ENCODE data around the gene RUNX3. TPM values are rescaled to one million over a fixed set of nuclear protein-coding genes. Genes with fewer than 3 reads are reported as not detected.

Gene RUNX3
- total and polyA plus RNA-seq, 9 donors: 0.23 to 1.9 (median 0.83) TPM

- Histone ChIP-seq H3K9me3 (no peaks in the 10 kb centered on the region), H3K4me3 (no peak overlapping the region), H3K36me3 (no peaks in the 10 kb centered on the region), H3K27ac (no peak overlapping the region), H3K27me3 (no peaks in the 10 kb centered on the region), H3K4me1 (ENCODE audit: insufficient read depth) (no peaks in the 10 kb centered on the region)
- intact Hi-C loops (cut with DNase I): no loop called here
- WGBS, 3 donors: 16 to 25% (median 18%) methylated on average over 15 of the region's 15 CpGs
- TF ChIP-seq POLR2A (IDR thresholded peaks at IDR 0.05): no peak
- TF ChIP-seq CTCF (IDR thresholded peaks at IDR 0.05): no peak
- no peak for TF ChIP-seq EP300 (IDR thresholded peaks at IDR 0.05)
- DNase-seq: no peak
Observed at GRCh38 chr1:24927988-24928688, 1.9 kb downstream of the RUNX3 start.

GRCh38 chr1:24927473-24927872 lies 2.6 kb downstream of the RUNX3 start:
- Histone ChIP-seq H3K27me3 (no peaks in the 10 kb centered on the region), H3K9me3 (no peaks in the 10 kb centered on the region), H3K4me3 (no peak overlapping the region), H3K4me1 (ENCODE audit: insufficient read depth) (no peaks in the 10 kb centered on the region), H3K36me3 (no peaks in the 10 kb centered on the region), H3K27ac (no peak overlapping the region)
- DNase-seq: no peak
- intact Hi-C loops (cut with DNase I): no loop called here
- 30 to 42% (median 38%) methylated on average over 17 of the region's 17 CpGs for WGBS, 3 donors
- TF ChIP-seq CTCF (IDR thresholded peaks at IDR 0.05) (no peak), EP300 (IDR thresholded peaks at IDR 0.05) (no peak), POLR2A (IDR thresholded peaks at IDR 0.05) (no peak)

- no peak overlapping the region for H3K27ac ChIP-seq
- no peak for DNase-seq
- no peaks in the 10 kb centered on the region for H3K36me3 ChIP-seq
- no peaks in the 10 kb centered on the region for H3K9me3 ChIP-seq
- intact Hi-C loops (cut with DNase I): no loop called here
- 16 to 26% (median 22%) methylated on average over 15 of the region's 15 CpGs for WGBS, 3 donors
- no peaks in the 10 kb centered on the region for H3K27me3 ChIP-seq
- H3K4me1 ChIP-seq (ENCODE audit: insufficient read depth): no peaks in the 10 kb centered on the region
- no peak overlapping the region for H3K4me3 ChIP-seq
- TF ChIP-seq CTCF (IDR thresholded peaks at IDR 0.05): no peak
- no peak for TF ChIP-seq POLR2A (IDR thresholded peaks at IDR 0.05)
- no peak for TF ChIP-seq EP300 (IDR thresholded peaks at IDR 0.05)
Observed at GRCh38 chr1:24926563-24927249, 3.4 kb downstream of the RUNX3 start.

GRCh38 chr1:24925963-24926362 lies 4.1 kb downstream of the RUNX3 start:
- Histone ChIP-seq H3K9me3 (no peaks in the 10 kb centered on the region), H3K27me3 (no peaks in the 10 kb centered on the region), H3K4me3 (no peak overlapping the region), H3K27ac (no peak overlapping the region), H3K4me1 (ENCODE audit: insufficient read depth) (no peaks in the 10 kb centered on the region), H3K36me3 (no peaks in the 10 kb centered on the region)
- no peak for TF ChIP-seq EP300 (IDR thresholded peaks at IDR 0.05)
- TF ChIP-seq POLR2A (IDR thresholded peaks at IDR 0.05): no peak
- no peak for TF ChIP-seq CTCF (IDR thresholded peaks at IDR 0.05)
- WGBS, 3 donors: 27 to 33% (median 28%) methylated on average over 10 of the region's 10 CpGs
- DNase-seq: no peak
- intact Hi-C loops (cut with DNase I): no loop called here
